Measurements from ENCODE around the gene BICC1. TPM values are rescaled to one million over a fixed set of nuclear protein-coding genes. Genes with fewer than 3 reads are reported as not detected.

The BICC1 gene
- total and polyA plus RNA-seq, 2 of the 13 experiments (the other 11 are each of a cell fraction or from before 2014, with no cell fraction given), result 0.18 to 1.5 TPM

GRCh38 chr10:58642916-58643428 lies 130.3 kb downstream of the BICC1 start (continued):
- TF ChIP-seq ZBED4 (CRISPR knock-in tag; IDR thresholded peaks at IDR 0.05; ENCODE audit: borderline replicate concordance) (no peak), PBX2 (CRISPR knock-in tag; IDR thresholded peaks at IDR 0.05) (no peak), MZF1 (CRISPR knock-in tag; IDR thresholded peaks at IDR 0.05; ENCODE audit: borderline replicate concordance) (no peak), ZNF33A (CRISPR knock-in tag; IDR thresholded peaks at IDR 0.05; ENCODE audit: borderline replicate concordance) (no peak), HDAC6 (IDR thresholded peaks at IDR 0.05; ENCODE audit: low read depth, low read length) (no peak)

GRCh38 chr10:58644311-58644710 lies 131.6 kb downstream of the BICC1 start:
- no peak for ATAC-seq
- Histone ChIP-seq H4K20me1 (ENCODE audit: insufficient read depth, low read length) (no peaks in the 10 kb centered on the region), H3K79me2 (ENCODE audit: insufficient read depth, low read length) (no peaks in the 10 kb centered on the region), H3K9ac (ENCODE audit: insufficient read depth, low read depth, low read length) (no peak overlapping the region), H3K4me2 (ENCODE audit: low read depth, low read length) (no peak overlapping the region), H3K4me1 (ENCODE audit: insufficient read depth, low read length) (peaks cover 10% of the 10 kb centered on the region; the same call in 1 of the 2 replicates), H3K9me3 (ENCODE audit: low read length) (no peaks in the 10 kb centered on the region), H3K27me3 (ENCODE audit: control insufficient read depth in 1 of 2, insufficient read depth in 2 of 2, low read length in 2 of 2) (no peaks in the 10 kb centered on the region), H3K27ac (ENCODE audit: extremely low read length, insufficient read depth, low read length) (no peak overlapping the region), H2AFZ (ENCODE audit: low read length) (no peak overlapping the region), H3K36me3 (replicated peaks in 1 of 2; ENCODE audit: control insufficient read depth in 1 of 2, insufficient read depth in 2 of 2, low read length in 2 of 2) (no peaks in the 10 kb centered on the region), H3K4me3 (replicated peaks in 1 of 3; ENCODE audit: insufficient read depth in 1 of 3, low read depth in 2 of 3, low read length in 3 of 3) (no peak overlapping the region)
- in situ Hi-C loops (cut with HindIII; ENCODE audit: extremely low pct_ligation_motif_present, low pct_unique_long_range_greater_than_20kb), result loop anchor here (10.0 kb wide), 2 partner anchors 130 to 230 kb away; partner anchors contain the start of gene BICC1
- ChIA-PET POLR2A (no interaction called here), CTCF (ENCODE audit: low intra/inter-chr PET ratio, low total read pairs) (no interaction called here)
- intact Hi-C loops (cut with micrococcal nuclease; ENCODE audit: unreplicated experiment), result loop anchor here (10.0 kb wide), 1 partner anchor 340 kb away; no protein-coding TSS in a partner anchor
- FAIRE-seq, result no peak
- WGBS (ENCODE audit: low lambda C conversion rate), result 86% methylated on average over 8 of the region's 8 CpGs
- no TSS peak for BruUV-seq (replicated peaks)
- no peak for DNase-seq (ENCODE audit: low spot score)
- no peak for TF ChIP-seq ZBTB33 (CRISPR knock-in tag; IDR thresholded peaks at IDR 0.05)
- no peak for TF ChIP-seq NR2F2 (IDR thresholded peaks at IDR 0.05; ENCODE audit: borderline replicate concordance, low read depth)
- TF ChIP-seq ZBTB4 (CRISPR knock-in tag; IDR thresholded peaks at IDR 0.05; ENCODE audit: borderline replicate concordance), result no peak
- TF ChIP-seq ZNF34 (CRISPR knock-in tag; IDR thresholded peaks at IDR 0.05; ENCODE audit: borderline replicate concordance), result no peak
- no peak for TF ChIP-seq IKZF5 (CRISPR knock-in tag; IDR thresholded peaks at IDR 0.05)
